GM18520 (cell line): Measurements from ENCODE around the gene GLT8D2.

Source experiments
- ATAC-seq: cut with Tn5 transposase; IDR thresholded peaks from one replicate; pipeline ENCODE4 v1.9.1; 2021; ENCODE audit not compliant: unreplicated experiment

The GLT8D2 gene

DNA sequence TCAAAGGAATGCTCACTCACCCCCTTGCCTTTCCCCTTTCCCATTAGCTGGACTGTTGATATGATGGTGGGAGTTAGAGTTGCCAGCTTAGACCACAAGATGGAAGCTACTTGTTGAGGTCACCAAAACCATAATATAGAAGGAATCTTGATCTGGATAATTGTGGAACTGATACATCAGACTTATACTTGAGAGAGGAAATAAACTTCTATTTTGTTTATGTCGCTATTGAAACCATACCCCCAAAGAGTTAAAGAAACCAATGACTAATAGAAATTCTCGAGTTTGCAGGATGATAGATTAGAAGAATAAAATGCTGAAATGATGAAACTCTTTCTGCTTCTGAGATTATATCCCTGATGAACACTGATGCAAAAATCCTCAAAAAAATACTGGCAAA lies 46.4 kb downstream of the GLT8D2 start:
- no peak for ATAC-seq

GRCh38 chr12:104002686-104003085 lies 47.3 kb downstream of the GLT8D2 start:
- no peak for ATAC-seq

- no peak for ATAC-seq
Measured at GRCh38 chr12:104000807-104001434, 49.1 kb downstream of the GLT8D2 start.

- no peak for ATAC-seq
Measured at GRCh38 chr12:103998976-103999375, 51.0 kb downstream of the GLT8D2 start.

GRCh38 chr12:103997286-103997900 lies 52.6 kb downstream of the GLT8D2 start:
- no peak for ATAC-seq

GRCh38 chr12:103996595-103996994 lies 53.4 kb downstream of the GLT8D2 start:
- no peak for ATAC-seq

DNA sequence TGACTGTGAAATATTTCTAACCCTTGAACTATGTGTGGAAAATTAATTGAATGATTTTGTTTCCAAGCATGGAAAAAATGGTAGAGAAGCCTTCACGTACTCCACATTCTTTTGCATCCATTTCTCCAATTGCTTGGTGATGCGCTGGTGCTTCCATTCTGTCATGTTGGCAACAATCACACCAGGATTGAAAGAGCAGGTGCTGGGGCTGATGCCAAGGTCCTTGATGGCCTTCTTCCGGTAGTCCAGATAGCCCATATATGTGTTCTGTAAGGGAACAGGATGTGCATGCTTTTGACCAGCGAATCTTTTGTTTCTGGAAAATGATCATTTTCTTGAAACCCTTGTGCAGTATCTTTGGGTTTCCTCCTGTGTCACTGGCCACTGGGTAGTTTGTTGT lies 55.8 kb downstream of the GLT8D2 start:
- ATAC-seq: no peak

- no peak for ATAC-seq
Measured at GRCh38 chr12:103986829-103987228, 63.2 kb downstream of the GLT8D2 start.

DNA sequence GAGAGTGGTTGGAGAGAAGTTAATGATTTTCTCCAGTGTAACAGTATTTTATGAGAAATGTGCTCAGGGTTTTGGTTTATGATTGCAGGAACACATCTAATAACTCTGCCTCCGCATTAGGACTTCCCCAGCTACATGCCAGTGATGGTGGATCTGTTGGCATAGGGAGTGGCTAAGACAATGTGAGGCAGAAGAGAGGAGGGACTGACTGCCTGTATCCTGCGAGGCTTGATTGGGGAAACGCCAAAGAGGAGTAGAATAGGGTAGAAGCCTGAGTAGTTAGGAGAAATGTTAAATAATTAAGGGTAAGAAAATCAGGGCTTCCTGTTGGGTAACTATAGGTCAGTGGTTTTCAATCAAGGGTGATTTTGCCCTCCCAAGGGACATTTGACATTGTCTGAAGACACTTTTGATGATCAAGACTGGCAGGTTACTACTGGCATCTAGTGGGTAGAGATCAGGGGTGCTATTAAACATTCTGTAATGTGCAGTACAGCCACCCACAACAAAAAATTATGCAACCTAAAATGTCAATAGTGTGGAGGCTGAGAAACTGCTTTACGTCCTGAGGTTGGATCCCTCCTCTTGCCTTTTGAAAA lies 71.5 kb downstream of the GLT8D2 start:
- no peak for ATAC-seq

DNA sequence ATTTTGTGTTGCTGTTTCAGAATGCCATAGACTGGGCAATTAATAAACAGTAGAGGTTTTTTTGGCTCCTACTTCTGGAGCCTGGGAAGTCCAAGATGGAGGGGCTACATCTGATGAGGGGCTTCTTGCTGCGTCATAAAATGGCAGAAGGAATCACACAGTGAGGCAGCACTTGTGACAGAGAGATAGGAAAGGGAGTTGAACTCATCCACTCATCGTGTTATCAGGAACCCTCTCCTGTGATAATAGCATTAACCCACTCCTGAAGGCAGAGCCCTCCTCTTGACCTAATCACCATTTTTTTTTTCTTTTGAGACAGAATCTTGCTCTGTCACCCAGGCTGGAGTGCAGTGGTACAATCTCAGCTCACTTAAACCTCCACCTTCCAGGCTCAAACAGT lies 74.6 kb downstream of the GLT8D2 start:
- no peak for ATAC-seq

- no peak for ATAC-seq
Measured at GRCh38 chr12:103973909-103974308, 76.1 kb downstream of the GLT8D2 start.

GRCh38 chr12:103969391-103969790 lies 80.6 kb downstream of the GLT8D2 start:
- ATAC-seq: no peak

DNA sequence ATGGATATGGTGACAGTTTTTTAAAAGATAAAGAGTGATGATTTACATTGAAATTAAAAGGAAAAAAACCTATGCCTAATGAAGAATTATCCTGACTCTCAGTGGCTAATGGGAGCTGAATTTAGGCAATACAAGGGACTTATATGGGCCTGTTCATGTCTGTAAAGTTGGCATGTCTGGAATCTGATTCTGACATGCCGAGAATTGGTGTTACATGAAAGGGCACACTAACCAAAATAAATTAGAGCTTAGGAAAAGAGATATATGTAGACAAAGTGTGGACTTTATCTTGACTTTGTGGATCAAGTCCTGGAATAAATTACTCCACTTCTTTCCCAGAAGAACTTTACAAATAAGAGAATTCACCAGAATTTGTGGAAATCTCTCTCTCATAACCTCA lies 83.3 kb downstream of the GLT8D2 start:
- ATAC-seq: no peak

GRCh38 chr12:103965590-103966504 lies 84.1 kb downstream of the GLT8D2 start, which contains the start of gene TDG:
Gene TDG (plus strand): TSS chr12:103965872. CDS start chr12:103966038, 166 bp downstream.
- peak; percentile 86 for ATAC-seq

GRCh38 chr12:103965255-103965589 lies 84.8 kb downstream of the GLT8D2 start:
- no peak for ATAC-seq

DNA sequence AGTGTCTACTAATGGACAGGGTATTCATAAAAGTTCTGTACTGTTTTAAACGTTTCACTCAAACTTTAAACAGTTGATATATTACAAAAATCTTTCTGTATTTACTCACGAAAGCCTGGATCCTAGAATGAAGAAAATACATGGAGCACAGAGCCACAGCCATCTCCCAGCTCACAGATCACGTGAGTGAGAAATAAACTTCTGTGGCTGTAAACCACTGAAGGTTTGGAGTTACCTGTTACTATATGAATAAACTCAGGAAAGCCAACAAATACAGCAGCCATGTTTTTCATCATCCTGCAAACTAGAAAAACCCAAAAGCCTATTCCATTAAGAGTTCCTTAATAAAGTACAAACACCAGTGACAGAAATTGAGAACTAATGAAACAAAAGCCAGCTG lies 85.2 kb downstream of the GLT8D2 start:
- no peak for ATAC-seq

- ATAC-seq: no peak
Measured at GRCh38 chr12:103962493-103962892, 87.5 kb downstream of the GLT8D2 start.

DNA sequence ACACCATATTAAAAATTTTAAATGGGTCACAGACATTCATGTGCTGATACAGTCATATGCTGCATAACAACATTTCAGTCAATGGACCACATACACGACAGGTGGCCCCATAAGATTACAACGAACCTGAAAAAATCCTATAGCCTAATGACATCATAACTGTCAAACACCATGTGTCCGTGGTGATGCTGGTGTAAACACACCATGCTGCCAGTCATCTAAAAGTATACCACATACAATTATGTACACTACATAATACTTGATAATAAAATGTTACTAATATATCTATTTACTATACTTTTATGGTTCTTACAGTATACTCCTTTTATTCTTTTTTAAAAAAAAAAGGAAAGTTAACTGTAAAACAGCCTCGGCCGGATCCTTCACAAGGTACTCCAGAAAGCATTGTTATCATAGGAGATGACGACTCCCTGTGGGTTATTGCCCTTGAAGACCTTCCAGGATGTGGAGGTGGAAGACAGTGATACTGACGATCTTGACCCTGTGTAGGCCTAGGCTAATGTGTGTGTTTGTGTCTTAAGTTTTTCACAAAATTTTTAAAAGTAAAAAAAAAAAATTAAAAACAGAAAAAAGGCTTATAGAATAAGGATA lies 89.3 kb downstream of the GLT8D2 start:
- ATAC-seq: no peak

GRCh38 chr12:103958621-103959020 lies 91.4 kb downstream of the GLT8D2 start:
- ATAC-seq: no peak

GRCh38 chr12:103957865-103958388 lies 92.1 kb downstream of the GLT8D2 start:
- no peak for ATAC-seq

DNA sequence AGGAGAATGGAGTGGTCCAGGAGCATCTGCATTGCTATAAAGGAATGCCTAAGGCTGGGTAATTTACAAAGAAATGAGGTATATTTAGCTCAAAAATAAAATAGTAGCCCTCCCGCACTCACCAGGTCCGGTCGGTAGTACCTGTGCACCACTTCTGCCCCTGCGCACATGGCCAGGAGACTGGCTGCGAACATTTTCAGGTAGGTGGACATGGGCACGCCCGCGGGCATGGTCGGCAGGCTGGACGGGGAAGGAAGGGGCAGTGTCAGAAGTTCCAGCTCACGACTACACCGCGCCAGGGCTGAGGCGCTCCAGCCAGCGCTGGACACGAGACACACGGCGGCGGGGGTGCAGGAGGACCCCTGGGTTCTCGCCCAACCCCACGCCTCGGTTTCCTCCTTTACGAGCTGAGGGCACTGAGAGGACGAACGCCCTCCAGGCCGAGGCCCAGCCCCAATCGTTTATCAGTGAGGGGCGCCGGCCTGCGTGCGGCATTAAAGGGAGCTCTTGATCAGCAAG lies 93.4 kb downstream of the GLT8D2 start:
- peak; percentile 4 for ATAC-seq
